ENCODE data around the gene DGKE.

Gene DGKE

GRCh38 chr17:56804454-56804853 is 29.5 kb upstream of the DGKE start:
- TF ChIP-seq CTCF (conservative IDR thresholded peaks at IDR 0.05; ENCODE audit: control insufficient read depth, insufficient read depth, low read depth, low read length), result no peak
- H3K4me3 ChIP-seq (ENCODE audit: control insufficient read depth, low read depth, low read length), result no peak overlapping the region
- DNase-seq (ENCODE audit: low read depth), result no peak

- no peak for DNase-seq (ENCODE audit: low read depth)
- no peak for TF ChIP-seq CTCF (conservative IDR thresholded peaks at IDR 0.05; ENCODE audit: control insufficient read depth, insufficient read depth, low read depth, low read length)
- no peak overlapping the region for H3K4me3 ChIP-seq (ENCODE audit: control insufficient read depth, low read depth, low read length)
These were observed 27.0 kb upstream of the DGKE start for GRCh38 chr17:56806949-56807348.

GRCh38 chr17:56807723-56808122 is 26.2 kb upstream of the DGKE start:
- DNase-seq (ENCODE audit: low read depth), result no peak
- H3K4me3 ChIP-seq (ENCODE audit: control insufficient read depth, low read depth, low read length), result no peak overlapping the region
- TF ChIP-seq CTCF (conservative IDR thresholded peaks at IDR 0.05; ENCODE audit: control insufficient read depth, insufficient read depth, low read depth, low read length), result no peak

- no peak for TF ChIP-seq CTCF (conservative IDR thresholded peaks at IDR 0.05; ENCODE audit: control insufficient read depth, insufficient read depth, low read depth, low read length)
- DNase-seq (ENCODE audit: low read depth), result no peak
- H3K4me3 ChIP-seq (ENCODE audit: control insufficient read depth, low read depth, low read length), result no peak overlapping the region
These were observed 25.4 kb upstream of the DGKE start for GRCh38 chr17:56808503-56808902.

GRCh38 chr17:56809106-56809819 is 24.7 kb upstream of the DGKE start:
- TF ChIP-seq CTCF (conservative IDR thresholded peaks at IDR 0.05; ENCODE audit: control insufficient read depth, insufficient read depth, low read depth, low read length), result no peak
- no peak for DNase-seq (ENCODE audit: low read depth)
- no peak overlapping the region for H3K4me3 ChIP-seq (ENCODE audit: control insufficient read depth, low read depth, low read length)

GRCh38 chr17:56809820-56810179 is 24.2 kb upstream of the DGKE start:
- no peak overlapping the region for H3K4me3 ChIP-seq (ENCODE audit: control insufficient read depth, low read depth, low read length)
- no peak for DNase-seq (ENCODE audit: low read depth)
- no peak for TF ChIP-seq CTCF (conservative IDR thresholded peaks at IDR 0.05; ENCODE audit: control insufficient read depth, insufficient read depth, low read depth, low read length)

- no peak for DNase-seq (ENCODE audit: low read depth)
- no peak for TF ChIP-seq CTCF (conservative IDR thresholded peaks at IDR 0.05; ENCODE audit: control insufficient read depth, insufficient read depth, low read depth, low read length)
- no peak overlapping the region for H3K4me3 ChIP-seq (ENCODE audit: control insufficient read depth, low read depth, low read length)
These were observed 23.6 kb upstream of the DGKE start for GRCh38 chr17:56810343-56810742.

Measured in fibroblast of mammary gland (primary cell).